Measurements from ENCODE around the gene BLMH.

DNA sequence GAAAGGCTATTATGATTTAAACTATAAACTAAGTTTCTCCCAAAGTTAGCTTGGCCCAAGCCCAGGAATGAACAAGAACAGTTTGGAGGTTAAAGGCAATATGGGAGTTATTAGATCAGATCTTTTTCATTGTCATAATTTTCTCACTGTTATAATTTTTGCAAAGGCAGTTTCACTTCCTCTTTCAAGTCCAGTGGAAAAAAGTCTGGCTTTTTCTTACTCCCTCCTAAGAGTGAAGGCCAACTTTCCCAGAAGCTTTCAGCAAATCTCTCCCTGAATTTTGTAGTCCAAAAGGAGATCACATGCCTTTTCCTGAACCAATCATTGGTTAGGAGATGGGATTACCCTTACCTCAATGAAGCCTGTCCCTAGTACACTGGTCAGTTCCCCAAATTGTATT lies 9.1 kb upstream of the BLMH start:
- TF ChIP-seq CTCF (IDR thresholded peaks at IDR 0.05) (no peak), POLR2A (IDR thresholded peaks at IDR 0.05) (no peak)

Data from thyroid gland (tissue), 4 donors.